Bronchial epithelial cell (primary cell): ENCODE measurements around the gene HAUS6. TPM values are rescaled to one million over a fixed set of nuclear protein-coding genes. Genes with fewer than 3 reads are reported as not detected.
A peak's percentile ranks its signal among the peaks of the same experiment; 100 is the strongest.

ENCODE experiments used
- DNase-seq: peaks from one replicate; pipeline ENCODE4 v3.0.0-alpha.2; 2010; ENCODE audit warnings: low read depth
- FAIRE-seq: peaks from 2 replicates; lab custom pipeline; 2011; peaks lifted over from hg19 to GRCh38; lab: Jason Lieb, UNC
- H3K27me3 ChIP-seq: 2 replicates; pipeline ENCODE4 v1.5.1; 2011; ENCODE audit warnings: low read length; ENCODE audit not compliant: control insufficient read depth, insufficient read depth
- H3K36me3 ChIP-seq: 2 replicates; pipeline ENCODE4 v1.5.1; 2011; ENCODE audit warnings: low read length; ENCODE audit not compliant: control insufficient read depth, insufficient read depth
- H3K4me3 ChIP-seq: 2 replicates; pipeline ENCODE4 v1.5.1; 2011; ENCODE audit warnings: mild to moderate bottlenecking, low read depth, low read length, control low read depth
- total RNA-seq: library from RNA; depleted of rRNA; stranded (reverse); fragments of >200 nt; gene quantifications from 2 replicates; pipeline ENCODE4 v1.2.1, GENCODE V29; 2014
- TF ChIP-seq, protein P1 (sequence below): IDR thresholded peaks from 2 replicates; pipeline ENCODE4 v1.5.1; 2011; ENCODE audit warnings: mild to moderate bottlenecking, moderate library complexity, low read length, control low read depth, inconsistent platforms; ENCODE audit not compliant: insufficient read depth, severe bottlenecking

Gene HAUS6
- total RNA-seq, 1 donor from 2014 or later: 12.9 TPM

DNA sequence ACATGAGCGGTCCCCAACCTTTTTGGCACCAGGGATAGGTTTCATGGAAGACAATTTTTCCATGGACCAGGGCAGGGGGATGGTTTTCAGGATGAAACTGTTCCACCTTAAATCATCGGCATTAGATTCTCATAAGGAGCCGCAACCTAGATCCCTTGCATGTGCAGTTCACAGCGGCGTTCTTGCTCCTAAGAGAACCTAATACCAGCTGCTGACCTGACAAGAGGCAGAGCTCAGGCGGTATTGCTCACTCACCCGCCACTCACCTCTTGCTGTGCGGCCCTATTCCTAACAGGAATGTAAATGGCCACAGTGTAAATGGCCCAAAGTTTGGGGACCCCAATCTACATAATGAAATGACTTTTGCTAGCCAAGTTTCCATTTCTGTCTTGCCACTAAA, 27.7 kb upstream of the HAUS6 start:
- TF ChIP-seq, protein P1, sequence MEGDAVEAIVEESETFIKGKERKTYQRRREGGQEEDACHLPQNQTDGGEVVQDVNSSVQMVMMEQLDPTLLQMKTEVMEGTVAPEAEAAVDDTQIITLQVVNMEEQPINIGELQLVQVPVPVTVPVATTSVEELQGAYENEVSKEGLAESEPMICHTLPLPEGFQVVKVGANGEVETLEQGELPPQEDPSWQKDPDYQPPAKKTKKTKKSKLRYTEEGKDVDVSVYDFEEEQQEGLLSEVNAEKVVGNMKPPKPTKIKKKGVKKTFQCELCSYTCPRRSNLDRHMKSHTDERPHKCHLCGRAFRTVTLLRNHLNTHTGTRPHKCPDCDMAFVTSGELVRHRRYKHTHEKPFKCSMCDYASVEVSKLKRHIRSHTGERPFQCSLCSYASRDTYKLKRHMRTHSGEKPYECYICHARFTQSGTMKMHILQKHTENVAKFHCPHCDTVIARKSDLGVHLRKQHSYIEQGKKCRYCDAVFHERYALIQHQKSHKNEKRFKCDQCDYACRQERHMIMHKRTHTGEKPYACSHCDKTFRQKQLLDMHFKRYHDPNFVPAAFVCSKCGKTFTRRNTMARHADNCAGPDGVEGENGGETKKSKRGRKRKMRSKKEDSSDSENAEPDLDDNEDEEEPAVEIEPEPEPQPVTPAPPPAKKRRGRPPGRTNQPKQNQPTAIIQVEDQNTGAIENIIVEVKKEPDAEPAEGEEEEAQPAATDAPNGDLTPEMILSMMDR: no peak
- Histone ChIP-seq H3K4me3 (no peak overlapping the region), H3K27me3 (no peaks in the 10 kb centered on the region), H3K36me3 (no peaks in the 10 kb centered on the region)
- no peak for FAIRE-seq
- DNase-seq: no peak

DNA sequence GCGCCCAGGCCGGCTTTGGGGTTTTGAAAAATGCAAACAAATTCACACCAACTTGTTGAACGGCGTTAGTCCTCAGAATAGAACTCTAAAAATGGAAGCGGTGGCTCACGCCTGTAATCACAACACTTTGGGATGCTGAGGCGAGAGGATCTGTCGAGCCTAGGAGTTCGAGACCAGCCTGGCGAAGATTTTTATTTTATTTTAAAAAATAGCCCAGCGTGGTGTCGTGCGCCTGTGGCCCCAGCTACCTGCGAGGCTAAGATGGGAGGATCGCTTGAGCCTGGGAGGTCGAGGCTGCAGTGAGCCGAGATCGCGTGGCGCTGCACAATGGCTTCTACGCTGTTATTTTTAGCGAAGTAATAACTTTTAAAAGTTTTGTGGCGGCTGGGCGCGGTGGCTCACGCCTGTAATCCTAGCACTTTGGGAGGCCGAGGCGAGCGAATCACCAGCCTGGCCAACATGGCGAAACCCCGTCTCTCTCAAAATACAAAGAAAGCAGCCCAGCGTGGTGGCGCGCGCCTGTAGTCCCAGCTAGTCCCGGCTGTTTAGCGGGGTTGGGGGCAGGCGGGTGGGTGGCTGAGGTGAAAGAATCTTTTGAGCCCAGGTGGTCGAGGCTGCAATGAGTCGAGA, 25.3 kb upstream of the HAUS6 start:
- TF ChIP-seq, protein P1: no peak
- no peak for DNase-seq
- no peaks in the 10 kb centered on the region for H3K27me3 ChIP-seq
- no peaks in the 10 kb centered on the region for H3K36me3 ChIP-seq
- H3K4me3 ChIP-seq: peak overlapping the region; percentile 48
- no peak for FAIRE-seq

DNA sequence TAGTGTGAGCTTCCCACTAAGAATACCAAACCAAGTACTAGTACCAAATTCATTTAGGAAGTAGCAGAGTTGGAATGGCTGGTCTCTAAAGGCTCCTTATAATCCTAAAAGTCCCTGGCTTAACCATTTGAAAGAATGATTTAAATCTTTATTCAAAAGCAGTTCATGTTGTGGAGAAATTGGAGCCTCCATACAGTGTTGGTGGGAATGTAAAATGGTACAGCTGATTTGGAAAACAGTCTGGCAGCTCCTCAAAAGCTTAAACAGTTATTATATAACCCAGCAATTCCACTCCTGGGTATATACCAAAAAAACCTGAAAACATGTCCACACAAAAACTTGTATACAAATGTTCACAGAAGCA, 21.7 kb upstream of the HAUS6 start:
- no peak for FAIRE-seq
- DNase-seq: no peak
- TF ChIP-seq, protein P1: no peak
- H3K27me3 ChIP-seq: no peaks in the 10 kb centered on the region
- no peaks in the 10 kb centered on the region for H3K36me3 ChIP-seq
- no peak overlapping the region for H3K4me3 ChIP-seq

DNA sequence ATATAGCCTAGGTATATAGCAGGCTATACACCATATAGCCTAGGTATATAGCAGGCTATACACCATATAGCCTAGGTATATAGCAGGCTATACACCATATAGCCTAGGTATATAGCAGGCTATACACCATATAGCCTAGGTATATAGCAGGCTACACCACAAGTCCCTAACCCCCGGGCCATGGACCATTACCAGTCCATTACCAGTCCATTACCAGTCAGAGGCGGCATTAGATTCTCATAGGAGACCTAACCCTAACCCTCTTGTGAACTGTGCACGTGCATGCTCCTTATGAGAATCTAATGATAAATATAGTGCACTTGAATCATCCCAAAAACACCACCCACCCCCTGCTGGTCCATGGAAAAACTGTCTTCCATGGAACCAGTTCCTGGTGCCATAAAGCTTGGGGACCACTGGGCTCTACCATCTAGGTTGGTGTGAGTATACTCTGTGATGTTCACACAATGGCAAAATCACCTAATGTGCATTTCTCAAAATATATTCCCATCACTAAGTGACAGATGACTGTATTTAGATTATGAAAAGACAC, 19.9 kb upstream of the HAUS6 start:
- H3K36me3 ChIP-seq: no peaks in the 10 kb centered on the region
- H3K27me3 ChIP-seq: no peaks in the 10 kb centered on the region
- H3K4me3 ChIP-seq: no peak overlapping the region
- no peak for FAIRE-seq
- no peak for DNase-seq
- TF ChIP-seq, protein P1: no peak

DNA sequence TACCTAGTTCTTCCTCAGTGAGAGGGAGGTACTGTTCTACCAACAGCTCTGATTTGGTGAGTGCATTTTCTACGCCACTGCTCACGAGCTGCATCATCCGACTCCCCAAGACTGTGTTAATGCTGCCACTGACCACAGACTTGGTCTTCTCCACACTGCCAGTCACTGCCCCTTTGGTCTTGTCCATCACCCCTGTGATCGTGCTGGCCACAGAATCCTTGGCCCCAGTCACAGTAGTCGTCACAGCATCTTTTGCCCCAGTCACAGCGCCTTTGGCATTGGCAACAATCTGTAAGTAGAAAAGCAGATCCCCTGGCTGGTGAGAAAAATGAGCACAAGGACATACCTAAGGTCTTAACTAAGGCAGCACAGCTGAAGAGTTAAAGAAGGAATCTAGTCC, 18.2 kb upstream of the HAUS6 start:
- Histone ChIP-seq H3K36me3 (no peaks in the 10 kb centered on the region), H3K4me3 (no peak overlapping the region), H3K27me3 (no peaks in the 10 kb centered on the region)
- FAIRE-seq (no peak), DNase-seq (no peak)
- TF ChIP-seq, protein P1: no peak
